HL-60 (cell line): ENCODE measurements around the gene BGN.

Source experiments
- DNase-seq, 2 experiments: peaks; one replicate each; pipeline ENCODE4 v3.0.0-alpha.2; 2010 to 2020; ENCODE audit warnings: low read depth in 1 of 2, low spot score in 1 of 2
- H3K27ac ChIP-seq: fragments of 250-450 bp; sonication (Bioruptor Pico); replicated peaks from 2 replicates; pipeline ENCODE4 v1.5.1; 2020; ENCODE audit warnings: mild to moderate bottlenecking, moderate library complexity
- H3K27me3 ChIP-seq: fragments of 250-450 bp; sonication (Bioruptor Pico); 2 replicates; pipeline ENCODE4 v1.5.1; 2021; ENCODE audit warnings: mild to moderate bottlenecking, moderate library complexity; ENCODE audit not compliant: insufficient read depth, poor library complexity, severe bottlenecking
- H3K4me3 ChIP-seq: replicated peaks from 2 replicates; pipeline ENCODE4 v1.5.1; 2011; ENCODE audit warnings: mild to moderate bottlenecking, control low read depth, low read length; ENCODE audit not compliant: insufficient read depth
- GABPA ChIP-seq: IDR thresholded peaks from 2 replicates; pipeline ENCODE4 v1.6.1; 2012; ENCODE audit warnings: low read depth
- POLR2AphosphoS5 ChIP-seq: IDR thresholded peaks from 2 replicates; pipeline ENCODE4 v1.6.1; 2012; ENCODE audit warnings: low read depth
- SPI1 ChIP-seq: IDR thresholded peaks from 2 replicates; pipeline ENCODE4 v1.6.1; 2012; ENCODE audit warnings: low read depth, mild to moderate bottlenecking, borderline replicate concordance
- TF ChIP-seq, protein P1 (sequence below): IDR thresholded peaks from one replicate; pipeline ENCODE4 v1.5.1; 2011; ENCODE audit warnings: low read length, control low read depth, inconsistent platforms; ENCODE audit not compliant: insufficient read depth
- TF ChIP-seq, protein P2 (sequence below): IDR thresholded peaks from 2 replicates; pipeline ENCODE4 v1.6.1; 2012; ENCODE audit warnings: low read depth; ENCODE audit not compliant: insufficient replicate concordance

The BGN gene

DNA sequence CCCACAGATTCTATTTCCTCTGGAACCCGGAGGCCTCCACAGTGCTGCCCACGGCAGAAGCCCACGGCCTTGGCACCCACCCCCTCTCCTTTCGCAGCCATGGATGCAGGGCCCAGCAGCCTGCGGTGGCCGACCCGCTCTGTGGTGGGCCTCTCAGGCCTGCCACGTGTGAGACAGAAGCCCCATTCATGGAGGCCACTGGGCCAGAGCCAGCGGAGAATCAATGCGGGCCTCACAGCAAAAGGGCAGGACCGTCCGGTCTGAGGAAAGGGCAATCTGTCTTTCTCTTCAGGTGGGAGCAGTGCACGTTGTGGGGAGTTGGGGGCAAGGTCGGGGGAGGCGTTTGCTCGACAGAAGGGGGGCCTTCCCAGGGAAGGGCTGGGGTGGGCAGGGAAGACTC is 16.0 kb upstream of the BGN start:
- DNase-seq: no peak
- TF ChIP-seq GABPA: no peak
- TF ChIP-seq, protein P1, sequence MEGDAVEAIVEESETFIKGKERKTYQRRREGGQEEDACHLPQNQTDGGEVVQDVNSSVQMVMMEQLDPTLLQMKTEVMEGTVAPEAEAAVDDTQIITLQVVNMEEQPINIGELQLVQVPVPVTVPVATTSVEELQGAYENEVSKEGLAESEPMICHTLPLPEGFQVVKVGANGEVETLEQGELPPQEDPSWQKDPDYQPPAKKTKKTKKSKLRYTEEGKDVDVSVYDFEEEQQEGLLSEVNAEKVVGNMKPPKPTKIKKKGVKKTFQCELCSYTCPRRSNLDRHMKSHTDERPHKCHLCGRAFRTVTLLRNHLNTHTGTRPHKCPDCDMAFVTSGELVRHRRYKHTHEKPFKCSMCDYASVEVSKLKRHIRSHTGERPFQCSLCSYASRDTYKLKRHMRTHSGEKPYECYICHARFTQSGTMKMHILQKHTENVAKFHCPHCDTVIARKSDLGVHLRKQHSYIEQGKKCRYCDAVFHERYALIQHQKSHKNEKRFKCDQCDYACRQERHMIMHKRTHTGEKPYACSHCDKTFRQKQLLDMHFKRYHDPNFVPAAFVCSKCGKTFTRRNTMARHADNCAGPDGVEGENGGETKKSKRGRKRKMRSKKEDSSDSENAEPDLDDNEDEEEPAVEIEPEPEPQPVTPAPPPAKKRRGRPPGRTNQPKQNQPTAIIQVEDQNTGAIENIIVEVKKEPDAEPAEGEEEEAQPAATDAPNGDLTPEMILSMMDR: no peak
- no peak for TF ChIP-seq SPI1
- no peak for TF ChIP-seq POLR2AphosphoS5
- TF ChIP-seq, protein P2, sequence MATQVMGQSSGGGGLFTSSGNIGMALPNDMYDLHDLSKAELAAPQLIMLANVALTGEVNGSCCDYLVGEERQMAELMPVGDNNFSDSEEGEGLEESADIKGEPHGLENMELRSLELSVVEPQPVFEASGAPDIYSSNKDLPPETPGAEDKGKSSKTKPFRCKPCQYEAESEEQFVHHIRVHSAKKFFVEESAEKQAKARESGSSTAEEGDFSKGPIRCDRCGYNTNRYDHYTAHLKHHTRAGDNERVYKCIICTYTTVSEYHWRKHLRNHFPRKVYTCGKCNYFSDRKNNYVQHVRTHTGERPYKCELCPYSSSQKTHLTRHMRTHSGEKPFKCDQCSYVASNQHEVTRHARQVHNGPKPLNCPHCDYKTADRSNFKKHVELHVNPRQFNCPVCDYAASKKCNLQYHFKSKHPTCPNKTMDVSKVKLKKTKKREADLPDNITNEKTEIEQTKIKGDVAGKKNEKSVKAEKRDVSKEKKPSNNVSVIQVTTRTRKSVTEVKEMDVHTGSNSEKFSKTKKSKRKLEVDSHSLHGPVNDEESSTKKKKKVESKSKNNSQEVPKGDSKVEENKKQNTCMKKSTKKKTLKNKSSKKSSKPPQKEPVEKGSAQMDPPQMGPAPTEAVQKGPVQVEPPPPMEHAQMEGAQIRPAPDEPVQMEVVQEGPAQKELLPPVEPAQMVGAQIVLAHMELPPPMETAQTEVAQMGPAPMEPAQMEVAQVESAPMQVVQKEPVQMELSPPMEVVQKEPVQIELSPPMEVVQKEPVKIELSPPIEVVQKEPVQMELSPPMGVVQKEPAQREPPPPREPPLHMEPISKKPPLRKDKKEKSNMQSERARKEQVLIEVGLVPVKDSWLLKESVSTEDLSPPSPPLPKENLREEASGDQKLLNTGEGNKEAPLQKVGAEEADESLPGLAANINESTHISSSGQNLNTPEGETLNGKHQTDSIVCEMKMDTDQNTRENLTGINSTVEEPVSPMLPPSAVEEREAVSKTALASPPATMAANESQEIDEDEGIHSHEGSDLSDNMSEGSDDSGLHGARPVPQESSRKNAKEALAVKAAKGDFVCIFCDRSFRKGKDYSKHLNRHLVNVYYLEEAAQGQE: no peak
- Histone ChIP-seq H3K27me3 (no peaks in the 10 kb centered on the region), H3K27ac (no peak overlapping the region), H3K4me3 (no peak overlapping the region)

DNA sequence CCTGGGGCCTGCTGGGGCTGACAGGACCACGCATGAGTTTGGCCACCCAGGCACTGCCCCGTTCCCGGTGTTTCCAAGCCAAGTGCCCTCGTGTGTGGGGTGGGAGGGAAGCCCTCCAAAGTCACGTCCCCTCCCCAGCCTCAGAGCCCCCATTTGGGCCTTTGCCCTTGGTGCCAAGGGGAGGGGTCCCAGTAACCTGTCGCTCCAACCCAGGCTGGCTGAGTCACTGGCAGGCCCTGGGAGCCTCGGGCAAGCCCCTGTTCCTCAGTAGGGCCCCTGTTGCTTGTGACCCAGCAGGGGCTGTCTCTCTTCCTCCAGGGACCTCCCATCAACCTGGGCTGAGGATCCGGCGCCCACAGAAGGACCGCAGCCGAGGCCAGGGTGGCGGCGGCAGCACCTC is 13.7 kb upstream of the BGN start:
- no peak for TF ChIP-seq POLR2AphosphoS5
- no peak for TF ChIP-seq SPI1
- TF ChIP-seq, protein P2: no peak
- TF ChIP-seq, protein P1: no peak
- TF ChIP-seq GABPA: no peak
- Histone ChIP-seq H3K27me3 (no peaks in the 10 kb centered on the region), H3K4me3 (no peak overlapping the region), H3K27ac (no peak overlapping the region)
- DNase-seq: no peak

DNA sequence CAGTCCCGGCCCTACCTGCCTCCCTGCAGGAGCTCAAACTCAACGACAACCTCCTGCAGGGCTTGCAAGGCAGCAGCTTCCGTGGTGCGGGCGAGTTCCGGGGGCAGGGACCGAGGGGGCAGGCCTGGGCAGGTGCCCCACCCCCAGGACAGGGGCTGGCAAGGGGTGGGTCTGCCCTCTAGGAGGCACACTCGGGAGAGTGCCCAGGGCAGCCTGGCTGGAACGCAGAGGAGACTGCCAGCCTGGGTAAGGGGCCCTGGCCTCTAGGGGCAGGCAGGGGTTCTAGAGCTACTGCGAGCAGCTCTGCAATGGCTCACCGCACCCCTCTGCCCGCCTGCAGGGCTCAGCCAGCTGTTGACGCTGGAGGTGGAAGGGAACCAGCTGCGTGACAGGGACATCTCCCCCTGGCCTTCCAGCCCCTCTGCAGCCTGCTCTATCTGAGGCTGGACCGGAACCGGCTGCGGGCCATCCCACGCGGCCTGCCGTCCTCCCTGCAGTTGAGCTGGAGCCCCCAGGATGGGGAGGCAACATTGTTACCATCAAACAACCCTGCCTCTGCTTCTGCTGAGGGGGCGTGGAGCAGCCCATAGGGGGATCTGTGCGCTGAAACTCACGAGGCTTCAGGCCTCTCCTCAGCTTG is 12.3 kb upstream of the BGN start:
- no peak overlapping the region for H3K4me3 ChIP-seq
- no peaks in the 10 kb centered on the region for H3K27me3 ChIP-seq
- TF ChIP-seq, protein P1: no peak
- TF ChIP-seq, protein P2: no peak
- TF ChIP-seq POLR2AphosphoS5 (no peak), SPI1 (no peak), GABPA (no peak)
- no peak overlapping the region for H3K27ac ChIP-seq
- DNase-seq: no peak
